GM19467 (cell line): ENCODE data around the gene EFEMP2.

Source experiments
- ATAC-seq: cut with Tn5 transposase; IDR thresholded peaks from one replicate; pipeline ENCODE4 v1.9.1; 2021; ENCODE audit warnings: mild to moderate bottlenecking, moderate library complexity; ENCODE audit not compliant: unreplicated experiment

EFEMP2 gene

DNA sequence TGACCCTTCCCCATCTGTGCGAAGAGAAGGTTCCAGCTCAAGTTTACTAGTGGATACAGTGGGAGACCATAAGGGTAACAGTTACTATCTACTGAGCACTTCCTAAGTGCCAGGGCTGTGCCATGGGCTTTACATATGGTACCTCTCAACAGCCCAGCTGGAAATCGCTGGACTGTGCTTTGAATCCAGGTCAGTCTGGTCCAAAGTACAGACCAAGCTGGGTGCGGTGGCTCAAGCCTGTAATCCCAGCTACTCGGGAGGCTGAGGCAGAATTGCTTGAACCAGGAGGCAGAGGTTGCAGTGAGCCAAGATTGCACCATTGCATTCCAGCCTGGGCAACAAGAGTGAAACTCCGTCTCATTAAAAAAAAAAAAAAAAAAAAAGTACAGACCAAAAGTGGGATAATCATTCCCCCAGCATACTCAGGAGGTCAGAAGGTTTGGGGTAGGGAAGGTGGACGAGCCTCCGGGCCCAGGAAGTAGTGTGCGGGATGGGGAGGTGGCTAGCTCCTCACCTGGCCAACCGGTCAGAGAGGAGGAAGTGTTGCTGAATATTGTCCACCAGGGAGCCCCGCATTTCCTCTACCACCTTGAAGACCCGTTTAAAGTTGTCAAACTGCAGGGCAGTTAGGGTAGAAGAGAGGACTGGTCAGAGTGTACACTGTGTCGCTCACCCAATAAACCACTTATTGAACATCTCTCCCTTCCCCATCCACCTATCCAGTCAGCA is 13.4 kb upstream of the EFEMP2 start:
- no peak for ATAC-seq

DNA sequence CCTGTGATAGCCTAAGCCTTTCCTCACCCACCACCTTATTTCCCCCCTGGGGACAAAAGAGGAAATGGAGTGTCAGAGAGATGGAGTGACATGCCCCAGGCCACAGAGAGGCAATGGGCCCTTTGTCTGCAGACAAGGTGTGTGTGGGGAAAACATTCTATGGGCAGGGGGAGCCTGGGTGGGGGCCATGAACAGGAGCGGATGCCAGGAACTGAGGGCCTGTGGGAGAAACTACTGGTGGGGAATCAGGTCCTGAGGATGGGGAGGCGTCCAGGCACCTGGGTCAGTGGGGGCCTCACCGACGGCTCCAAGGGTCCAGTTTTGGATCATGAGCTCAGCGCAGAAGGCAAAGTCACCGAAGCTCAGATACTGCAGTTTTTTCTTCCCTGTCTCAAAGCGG is 12.6 kb upstream of the EFEMP2 start:
- ATAC-seq: no peak

DNA sequence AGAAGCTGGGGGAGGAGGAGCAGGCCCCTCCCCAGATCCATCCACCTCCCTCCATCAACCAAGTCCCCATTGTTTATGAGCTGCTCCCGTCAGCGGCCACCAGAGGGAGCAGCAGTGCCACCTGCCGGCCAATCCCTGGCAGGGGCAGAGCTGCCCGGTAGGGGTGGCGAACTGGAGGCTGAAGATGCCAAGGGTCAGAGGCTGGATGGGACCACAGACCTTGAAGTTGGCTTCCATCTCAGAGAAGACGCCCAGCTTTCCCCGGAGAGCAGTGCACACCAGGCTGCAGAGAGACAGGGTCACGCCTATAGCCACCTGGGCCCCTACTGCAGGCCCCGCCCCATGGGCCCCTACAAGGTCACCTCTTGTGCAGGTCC is 12.1 kb upstream of the EFEMP2 start:
- no peak for ATAC-seq

DNA sequence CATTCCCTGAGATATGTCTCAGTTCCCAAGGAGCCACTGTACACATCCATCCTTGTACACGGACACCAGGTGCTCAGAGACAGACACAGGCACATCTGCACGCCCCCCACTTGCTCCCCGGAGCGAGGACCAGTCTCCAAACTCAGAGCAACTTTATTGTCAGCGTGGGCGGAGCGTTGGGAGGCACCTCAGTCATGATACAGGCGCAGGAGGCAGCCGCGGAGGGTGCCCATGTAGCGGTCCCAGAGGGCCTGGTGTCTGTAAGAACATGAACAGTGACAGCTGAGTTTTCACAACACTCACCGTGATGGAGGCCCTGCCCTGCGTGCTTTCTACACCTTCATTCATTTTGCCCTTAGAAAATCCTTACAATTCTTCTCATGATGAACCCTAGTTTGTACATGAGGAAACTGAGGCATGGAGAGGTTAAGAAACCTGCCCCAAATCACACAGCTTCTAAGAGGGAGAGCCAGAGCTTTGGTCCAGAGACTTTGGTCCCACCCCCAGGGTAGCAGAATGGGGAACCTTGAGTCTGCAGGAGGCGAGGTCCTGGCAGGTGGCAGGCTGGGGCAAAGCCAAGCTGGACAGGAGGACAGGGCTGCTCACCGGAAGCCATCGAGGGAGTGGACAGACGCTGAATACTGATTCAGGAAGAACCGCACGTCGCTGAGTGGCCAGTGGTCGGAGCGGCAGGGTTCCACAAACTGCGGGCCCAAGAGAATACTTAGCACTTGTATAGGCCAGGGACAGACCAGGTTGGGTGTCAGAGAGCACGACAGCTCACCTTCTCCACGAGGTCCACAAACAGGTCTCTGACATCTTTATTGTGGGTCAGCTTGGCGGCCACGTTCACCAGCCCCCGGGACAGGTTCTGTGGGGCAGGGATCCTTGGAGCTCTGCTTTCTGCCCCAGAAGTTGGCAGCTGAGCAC is 11.5 kb upstream of the EFEMP2 start:
- no peak for ATAC-seq

DNA sequence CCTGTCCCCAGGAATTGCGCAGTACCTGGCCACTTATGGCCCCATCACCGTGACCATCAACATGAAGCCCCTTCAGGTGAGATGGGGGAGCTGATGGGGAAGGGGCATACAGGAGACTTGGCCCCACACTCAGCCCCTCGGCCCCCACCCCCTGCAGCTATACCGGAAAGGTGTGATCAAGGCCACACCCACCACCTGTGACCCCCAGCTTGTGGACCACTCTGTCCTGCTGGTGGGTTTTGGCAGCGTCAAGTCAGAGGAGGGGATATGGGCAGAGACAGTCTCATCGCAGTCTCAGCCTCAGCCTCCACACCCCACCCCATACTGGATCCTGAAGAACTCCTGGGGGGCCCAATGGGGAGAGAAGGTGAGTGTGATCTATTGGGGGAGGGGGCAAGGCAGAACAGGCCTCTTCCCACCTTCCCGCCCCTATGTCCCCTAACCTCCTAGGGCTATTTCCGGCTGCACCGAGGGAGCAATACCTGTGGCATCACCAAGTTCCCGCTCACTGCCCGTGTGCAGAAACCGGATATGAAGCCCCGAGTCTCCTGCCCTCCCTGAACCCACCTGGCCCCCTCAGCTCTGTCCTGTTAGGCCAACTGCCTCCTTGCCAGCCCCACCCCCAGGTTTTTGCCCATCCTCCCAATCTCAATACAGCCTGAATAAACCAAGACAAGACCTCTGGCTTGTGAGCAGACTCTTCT is 10.6 kb upstream of the EFEMP2 start:
- ATAC-seq: no peak

DNA sequence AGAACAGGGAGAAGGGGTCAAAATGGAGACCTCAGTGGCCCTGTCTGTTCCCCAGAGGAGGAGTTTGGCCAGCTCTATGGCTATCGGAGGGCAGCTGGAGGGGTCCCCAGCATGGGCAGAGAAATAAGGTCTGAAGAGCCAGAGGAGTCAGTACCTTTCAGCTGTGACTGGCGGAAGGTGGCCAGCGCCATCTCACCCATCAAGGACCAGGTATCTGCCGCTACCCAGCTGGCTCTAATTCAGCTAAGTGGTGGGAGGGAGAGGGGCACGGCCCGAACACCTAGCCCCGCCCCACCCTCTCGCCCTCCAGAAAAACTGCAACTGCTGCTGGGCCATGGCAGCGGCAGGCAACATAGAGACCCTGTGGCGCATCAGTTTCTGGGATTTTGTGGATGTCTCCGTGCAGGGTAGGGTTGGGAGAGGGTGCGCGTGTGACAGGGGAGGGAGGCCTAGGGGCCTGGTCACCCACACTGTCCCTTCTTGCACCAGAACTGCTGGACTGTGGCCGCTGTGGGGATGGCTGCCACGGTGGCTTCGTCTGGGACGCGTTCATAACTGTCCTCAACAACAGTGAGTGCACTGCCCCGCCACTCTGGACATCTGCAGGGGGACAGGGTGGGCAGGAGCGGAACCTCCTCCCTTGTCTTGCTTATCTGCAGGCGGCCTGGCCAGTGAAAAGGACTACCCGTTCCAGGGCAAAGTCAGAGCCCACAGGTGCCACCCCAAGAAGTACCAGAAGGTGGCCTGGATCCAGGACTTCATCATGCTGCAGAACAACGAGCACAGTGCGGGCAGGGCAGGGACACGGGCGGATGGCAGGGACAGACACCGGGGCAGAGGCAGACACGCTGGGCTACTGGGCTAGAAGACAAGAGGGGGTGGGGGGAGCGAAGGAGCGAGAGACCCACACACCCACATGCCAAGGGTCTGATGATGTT is 9.8 kb upstream of the EFEMP2 start:
- ATAC-seq: no peak

DNA sequence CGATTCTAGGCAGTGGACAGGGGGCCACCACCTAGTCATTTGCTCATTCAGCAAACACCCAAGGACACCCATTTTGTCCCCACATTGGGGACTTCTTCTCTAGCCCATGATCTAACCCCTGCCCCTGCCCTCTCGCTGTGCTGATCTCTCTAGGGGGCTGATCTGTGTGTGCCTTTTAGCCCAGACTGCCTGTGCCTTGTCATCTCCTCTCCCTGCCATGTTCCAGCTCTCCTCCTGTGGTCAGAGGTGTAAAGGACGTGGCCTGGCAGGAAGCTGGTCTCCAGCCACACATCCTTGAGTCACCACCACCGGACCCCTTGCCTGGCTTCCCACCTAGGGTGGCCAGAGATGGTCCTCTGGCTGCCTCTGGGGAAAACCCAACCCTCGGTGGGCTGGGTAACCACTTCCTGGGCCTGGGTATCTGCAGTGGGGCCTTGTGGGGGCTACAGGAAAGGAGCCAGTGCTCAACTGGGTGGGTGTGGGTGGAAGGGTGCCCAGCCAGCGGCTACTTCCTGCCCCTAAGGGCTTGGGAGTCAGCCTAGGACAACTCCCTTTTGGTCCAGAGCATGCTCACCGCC is 8.3 kb upstream of the EFEMP2 start:
- ATAC-seq: no peak

DNA sequence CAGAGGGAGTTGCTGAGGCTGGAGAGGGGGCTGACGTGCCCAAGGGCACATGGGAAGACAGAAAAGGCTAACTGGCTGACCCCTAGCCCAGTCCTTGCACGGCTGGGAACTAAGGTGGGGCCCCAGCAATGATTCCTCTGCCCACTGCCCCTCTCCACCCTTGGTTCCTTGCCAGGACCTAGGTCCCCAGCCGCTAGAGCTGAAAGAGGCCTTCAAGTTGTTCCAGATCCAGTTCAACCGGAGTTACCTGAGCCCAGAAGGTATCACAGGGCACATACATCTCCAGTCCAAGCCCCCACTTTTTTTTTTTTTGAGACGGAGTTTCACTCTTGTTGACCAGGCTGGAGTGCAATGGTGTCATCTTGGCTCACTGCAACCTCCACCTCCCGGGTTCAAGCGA is 7.4 kb upstream of the EFEMP2 start:
- ATAC-seq: no peak

DNA sequence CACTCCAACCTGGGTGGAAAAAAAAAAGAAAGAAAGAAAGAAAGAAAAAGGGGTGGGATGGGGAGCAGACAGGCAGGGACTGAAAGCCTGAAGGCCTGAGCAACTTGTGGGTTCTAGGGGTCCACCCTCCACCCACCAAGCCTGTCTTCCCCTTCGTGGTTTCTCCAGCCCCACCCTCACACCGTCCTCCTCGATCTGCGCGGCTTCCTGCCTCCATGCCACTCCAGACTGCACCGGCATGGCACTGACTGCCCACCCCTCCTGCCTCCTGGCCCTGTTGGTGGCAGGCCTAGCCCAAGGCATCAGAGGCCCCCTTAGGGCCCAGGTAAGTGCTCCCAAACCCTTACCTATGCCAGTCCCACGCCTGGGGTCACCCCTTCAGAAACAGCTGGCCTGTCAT is 7.0 kb upstream of the EFEMP2 start, which contains the start of gene CTSW:
TSS of gene CTSW (plus strand) at position 221 of the 400 bp plus-strand sequence. CDS start at position 239, 18 bp downstream.
- no peak for ATAC-seq

DNA sequence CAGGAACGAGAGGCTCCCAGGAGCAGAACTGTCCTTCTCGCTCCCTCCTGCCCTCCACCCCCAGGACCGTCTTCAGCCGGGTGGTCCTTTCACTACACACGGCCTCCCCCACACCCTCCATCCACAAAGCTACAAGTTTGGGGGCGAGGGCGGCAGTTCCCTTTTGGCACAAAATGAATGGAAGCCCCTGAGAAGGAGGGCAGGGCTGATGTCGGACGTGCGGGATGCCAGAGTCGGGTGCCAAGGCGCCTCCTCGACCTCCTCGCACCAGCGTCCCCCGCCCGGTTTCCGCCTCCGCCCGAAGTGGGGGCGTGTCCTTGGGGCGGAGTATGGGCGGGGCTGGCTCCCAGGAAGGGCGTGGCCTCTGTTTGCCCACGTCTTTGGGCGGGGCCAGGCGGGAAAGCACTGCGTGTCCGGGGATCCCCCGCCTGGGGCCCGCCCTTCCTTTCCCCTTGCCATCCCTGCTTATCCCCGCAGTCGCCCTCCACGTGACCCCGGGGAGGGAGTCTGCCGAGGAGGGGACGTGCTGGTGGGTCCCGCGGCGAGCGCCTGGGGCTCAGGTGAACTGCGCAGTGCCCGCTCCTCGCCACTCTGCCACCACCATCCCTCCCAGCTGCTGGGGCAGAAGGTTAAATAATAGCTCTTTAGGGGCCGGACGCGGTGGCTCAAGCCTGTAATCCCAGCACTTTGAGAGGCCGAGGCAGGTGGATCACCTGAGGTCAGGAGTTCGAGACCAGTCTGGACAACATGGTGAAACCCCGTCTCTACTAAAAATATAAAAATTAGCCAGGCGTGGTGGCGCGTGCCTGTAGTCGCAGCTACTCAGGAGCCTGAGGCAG is 937 bp upstream of the EFEMP2 start:
- ATAC-seq: peak; percentile 60

DNA sequence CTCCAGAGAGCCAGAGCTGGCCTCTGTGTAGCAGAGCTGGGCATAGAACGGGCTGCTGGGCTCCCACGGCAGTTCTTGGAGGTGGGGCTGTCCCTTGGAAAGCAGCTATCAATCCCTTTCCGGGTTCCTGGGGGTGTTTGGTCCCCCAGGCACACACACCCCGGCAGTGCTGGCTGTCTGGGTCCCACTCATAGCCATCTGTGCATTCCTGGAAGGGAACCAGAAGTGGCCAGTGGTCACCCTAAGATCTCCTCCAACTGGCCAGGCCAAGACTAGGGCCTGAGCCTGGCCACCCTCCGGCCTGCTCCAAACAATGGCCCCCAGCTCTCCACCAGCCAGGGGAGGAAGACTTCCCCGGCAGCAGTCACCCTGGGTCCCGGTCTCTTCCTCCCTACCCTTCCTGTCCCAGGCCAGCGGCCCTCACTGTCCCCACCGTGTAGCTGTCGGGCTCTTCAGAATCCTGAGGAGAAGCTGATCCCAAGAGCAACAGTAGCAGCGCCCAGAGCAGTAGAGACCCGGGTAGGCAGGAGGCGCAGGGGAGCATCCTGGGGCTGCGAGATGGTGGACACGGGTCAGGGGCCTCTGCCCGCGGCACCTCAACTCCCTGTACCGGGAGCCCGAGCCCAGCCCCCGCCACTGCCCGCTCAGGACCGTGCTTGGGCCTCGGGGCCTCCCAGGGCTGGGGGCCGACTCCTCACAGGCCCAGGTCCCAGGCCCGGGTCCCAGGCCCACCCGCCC is 620 bp downstream of the EFEMP2 start:
- no peak for ATAC-seq

DNA sequence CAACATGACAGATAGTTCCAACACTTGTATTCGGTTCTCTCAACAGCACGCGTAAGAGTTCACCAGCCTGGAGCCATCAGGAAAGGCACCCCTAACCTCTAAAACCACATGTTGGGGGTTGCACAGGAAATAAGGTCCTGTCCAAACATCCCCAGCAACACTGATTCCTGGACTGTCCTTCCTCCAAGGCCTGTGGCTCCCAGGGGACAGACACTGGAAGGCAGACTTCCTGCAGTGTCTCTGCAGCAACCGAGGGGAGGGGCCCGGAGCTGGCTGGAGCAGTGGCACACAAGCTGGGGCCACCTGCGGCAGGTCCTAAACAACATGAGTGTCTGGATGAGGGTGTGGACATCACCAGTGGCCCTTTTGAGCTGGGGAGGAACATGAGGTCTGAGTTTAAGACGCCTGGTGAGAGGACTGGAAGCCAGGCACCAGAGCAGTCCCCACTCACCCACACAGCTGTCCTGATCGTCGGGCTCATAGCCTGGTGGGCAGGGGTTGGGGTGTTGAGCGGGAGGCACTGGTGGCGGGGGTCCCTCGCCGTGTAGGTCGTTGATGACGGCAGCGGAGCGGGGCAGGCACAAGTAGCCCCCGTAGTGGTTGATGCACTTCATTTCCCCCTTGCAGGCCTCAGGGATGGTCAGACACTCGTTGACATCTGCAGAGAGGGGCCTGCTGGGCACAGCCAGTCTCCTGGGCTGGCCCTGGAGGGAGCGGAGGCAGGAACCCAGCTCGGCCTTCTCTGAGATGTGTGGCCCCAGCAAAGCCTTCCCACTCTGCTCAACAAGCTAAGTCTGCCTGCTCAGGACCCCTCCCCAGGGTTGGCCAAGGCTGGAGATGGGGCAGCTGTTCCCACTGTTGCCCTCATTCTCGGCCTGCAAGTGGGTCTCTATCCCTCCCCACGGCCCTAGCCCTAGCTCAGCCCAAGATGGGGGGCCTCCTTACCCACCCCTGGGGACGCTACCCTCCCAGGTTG is 1.6 kb downstream of the EFEMP2 start:
- no peak for ATAC-seq

DNA sequence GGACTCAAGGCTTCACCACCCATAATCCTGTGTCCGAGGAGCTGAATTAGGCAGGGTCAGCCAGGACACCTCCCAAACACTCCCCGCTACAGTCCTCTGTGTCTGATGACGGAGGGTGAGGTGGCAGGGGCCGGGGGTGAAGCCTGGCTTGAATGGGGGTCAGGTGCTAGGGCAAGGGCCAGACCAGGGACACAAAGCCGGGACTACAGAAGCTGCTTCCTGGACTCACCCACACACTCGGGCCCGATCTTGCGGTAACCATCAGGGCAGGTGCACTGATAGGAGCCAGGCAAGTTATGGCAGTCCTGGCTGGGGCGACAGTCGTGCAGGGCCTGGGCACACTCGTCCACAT is 2.3 kb downstream of the EFEMP2 start:
- no peak for ATAC-seq

DNA sequence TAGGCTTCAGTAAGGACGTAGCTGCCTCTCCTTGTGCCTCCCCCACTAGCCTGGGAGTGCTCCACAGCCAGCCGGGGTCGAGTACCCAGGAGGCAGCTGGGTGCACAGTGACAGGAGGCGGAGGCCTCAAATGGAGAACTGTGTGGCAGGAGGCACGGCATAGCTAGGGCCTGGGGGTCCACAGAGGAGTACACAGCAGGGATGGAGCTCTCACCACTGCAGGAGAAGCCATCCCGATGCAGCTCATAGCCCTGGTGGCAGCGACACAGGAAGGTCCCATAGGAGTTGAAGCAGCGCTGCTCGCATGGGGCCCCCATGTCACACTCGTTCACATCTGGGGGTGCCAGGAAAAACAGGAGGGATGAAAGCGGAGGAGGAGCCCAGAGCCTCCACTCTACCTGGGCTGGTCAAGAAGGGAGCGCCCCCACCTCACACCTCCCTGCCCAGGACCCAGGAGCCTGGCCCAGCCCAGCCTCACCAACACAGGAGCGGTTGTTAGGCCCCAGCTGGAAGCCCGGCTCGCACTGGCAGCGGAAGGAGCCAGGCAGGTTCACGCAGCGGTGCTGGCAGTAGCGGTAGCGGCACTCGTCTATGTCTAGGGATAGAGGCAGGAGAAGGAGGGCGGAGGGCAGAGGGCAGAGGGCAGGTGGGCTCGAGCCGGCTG is 2.8 kb downstream of the EFEMP2 start:
- ATAC-seq: no peak

DNA sequence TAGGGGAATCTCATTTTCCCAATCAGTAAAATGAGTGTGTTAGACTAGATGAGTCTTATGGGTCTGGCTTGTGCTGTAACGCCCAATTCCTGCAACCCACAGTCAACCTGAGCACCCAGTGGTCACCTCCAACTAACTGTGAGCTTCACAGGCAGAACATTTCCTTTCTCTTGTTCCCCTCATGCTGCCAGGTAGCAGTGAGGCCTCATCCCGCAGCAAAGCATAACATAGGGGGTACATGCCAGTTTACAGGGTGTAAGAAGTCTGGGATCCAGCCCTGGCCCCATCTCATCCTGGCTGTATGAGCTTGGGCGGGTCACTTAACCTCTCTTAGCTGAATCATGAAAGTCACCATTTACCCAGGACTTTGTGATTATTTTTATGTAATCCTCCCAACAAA is 3.7 kb downstream of the EFEMP2 start:
- ATAC-seq: no peak

DNA sequence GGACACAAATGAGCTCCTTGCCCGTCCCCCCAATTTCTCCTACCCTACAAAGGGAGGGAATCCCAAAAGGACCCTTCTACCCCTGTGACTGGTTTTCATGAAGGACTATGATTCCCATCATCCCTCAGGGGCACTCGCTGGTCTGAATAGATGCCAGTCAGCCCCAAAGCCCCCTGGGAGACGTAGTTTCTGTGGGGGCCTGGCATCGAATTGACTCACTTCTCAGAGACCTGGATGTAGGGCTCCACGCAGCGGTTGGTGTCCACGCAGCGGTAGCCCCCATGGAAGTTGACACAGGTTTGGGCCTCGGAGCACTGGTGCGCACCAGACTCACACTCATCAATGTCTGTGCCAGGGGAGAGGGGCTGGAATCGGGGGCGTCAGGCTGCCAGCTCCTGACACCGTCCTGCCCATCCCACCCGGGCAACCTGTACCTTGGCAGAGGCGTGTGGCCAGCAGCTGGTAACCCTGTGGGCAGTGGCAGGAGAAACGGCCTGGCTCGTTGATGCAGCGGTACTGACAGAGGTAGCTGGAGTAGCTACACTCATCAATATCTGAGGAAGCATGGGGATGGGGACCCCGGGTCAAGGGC is 4.4 kb downstream of the EFEMP2 start:
- ATAC-seq: no peak
